Measurements from ENCODE around the gene ANAPC1.
"Not testable (repeated sequence)": the region's sequence is repeated elsewhere in the genome, so short reads cannot be mapped to it uniquely, and the experiment has no call there.

Gene ANAPC1

GRCh38 chr2:111883661-111884591 lies at the start of gene ANAPC1:
ANAPC1 (minus strand) TSS chr2:111884193; CDS start chr2:111880825, 3,368 bp downstream.
- DNase-seq, result peak; percentile 89

GRCh38 chr2:111932841-111933291 lies 48.9 kb upstream of the ANAPC1 start:
- no peak for DNase-seq

GRCh38 chr2:111930875-111931274 lies 46.9 kb upstream of the ANAPC1 start:
- peak; percentile 5 for DNase-seq

GRCh38 chr2:111930409-111930808 lies 46.4 kb upstream of the ANAPC1 start:
- DNase-seq, result no peak

- no peak for DNase-seq
These were observed 43.7 kb upstream of the ANAPC1 start for GRCh38 chr2:111927723-111928122.

GRCh38 chr2:111924617-111925107 lies 40.7 kb upstream of the ANAPC1 start:
- DNase-seq, result no peak

GRCh38 chr2:111923276-111923804 lies 39.3 kb upstream of the ANAPC1 start:
- no peak for DNase-seq

- no peak for DNase-seq
These were observed 36.0 kb upstream of the ANAPC1 start for GRCh38 chr2:111919794-111920608.

- no peak for DNase-seq
These were observed 35.4 kb upstream of the ANAPC1 start for GRCh38 chr2:111919365-111919764.

GRCh38 chr2:111918383-111918806 lies 34.4 kb upstream of the ANAPC1 start:
- no peak for DNase-seq

- DNase-seq, result no peak
These were observed 33.1 kb upstream of the ANAPC1 start for GRCh38 chr2:111917106-111917505.

- DNase-seq, result no peak
These were observed 28.6 kb upstream of the ANAPC1 start for GRCh38 chr2:111912547-111912946.

- DNase-seq, result not testable (repeated sequence)
These were observed 27.4 kb upstream of the ANAPC1 start for GRCh38 chr2:111911295-111911977.

GRCh38 chr2:111910609-111911277 lies 26.8 kb upstream of the ANAPC1 start:
- DNase-seq, result no peak

GRCh38 chr2:111909997-111910396 lies 26.0 kb upstream of the ANAPC1 start:
- DNase-seq, result not testable (repeated sequence)

GRCh38 chr2:111909079-111909478 lies 25.1 kb upstream of the ANAPC1 start:
- no peak for DNase-seq

- no peak for DNase-seq
These were observed 24.6 kb upstream of the ANAPC1 start for GRCh38 chr2:111908578-111908977.

- DNase-seq, result no peak
These were observed 22.2 kb upstream of the ANAPC1 start for GRCh38 chr2:111905990-111906735.

GRCh38 chr2:111905475-111905869 lies 21.5 kb upstream of the ANAPC1 start:
- DNase-seq, result not testable (repeated sequence)

- DNase-seq, result no peak
These were observed 20.9 kb upstream of the ANAPC1 start for GRCh38 chr2:111904726-111905474.

Data from stimulated activated CD4-positive, alpha-beta T cell treated with anti-CD3 and anti-CD28 coated beads, Interleukin-4, amount 100 ng/mL, for 24 hours (primary cell).